ENCODE data around the gene SERPINI1.

Gene SERPINI1

GRCh38 chr3:167798443-167798842 lies 62.9 kb downstream of the SERPINI1 start:
- no peak for TF ChIP-seq CTCF (IDR thresholded peaks at IDR 0.05; ENCODE audit: low read depth, low read length, missing control alignments)
- in situ Hi-C loops (cut with HindIII; ENCODE audit: low sequenced_read_pairs), result no loop called here
- no peak overlapping the region for H3K4me3 ChIP-seq (ENCODE audit: low read depth, low read length)
- no peak for DNase-seq (ENCODE audit: low read depth)

GRCh38 chr3:167808910-167809309 lies 73.4 kb downstream of the SERPINI1 start:
- no peak for TF ChIP-seq CTCF (IDR thresholded peaks at IDR 0.05; ENCODE audit: low read depth, low read length, missing control alignments)
- DNase-seq (ENCODE audit: low read depth), result no peak
- in situ Hi-C loops (cut with HindIII; ENCODE audit: low sequenced_read_pairs), result no loop called here

GRCh38 chr3:167810236-167810635 lies 74.7 kb downstream of the SERPINI1 start:
- TF ChIP-seq CTCF (IDR thresholded peaks at IDR 0.05; ENCODE audit: low read depth, low read length, missing control alignments), result no peak
- H3K4me3 ChIP-seq (ENCODE audit: low read depth, low read length), result no peak overlapping the region
- in situ Hi-C loops (cut with HindIII; ENCODE audit: low sequenced_read_pairs), result no loop called here
- DNase-seq (ENCODE audit: low read depth), result no peak

More at GRCh38 chr3:167808910-167809309, 73.4 kb downstream of the SERPINI1 start:
- H3K4me3 ChIP-seq (ENCODE audit: low read depth, low read length), result no peak overlapping the region

- in situ Hi-C loops (cut with HindIII; ENCODE audit: low sequenced_read_pairs), result no loop called here
Measured at GRCh38 chr3:167811031-167811430, 75.5 kb downstream of the SERPINI1 start.

GRCh38 chr3:167813169-167814123 lies 77.9 kb downstream of the SERPINI1 start:
- in situ Hi-C loops (cut with HindIII; ENCODE audit: low sequenced_read_pairs), result no loop called here
- DNase-seq (ENCODE audit: low read depth), result no peak
- no peak for TF ChIP-seq CTCF (IDR thresholded peaks at IDR 0.05; ENCODE audit: low read depth, low read length, missing control alignments)
- H3K4me3 ChIP-seq (ENCODE audit: low read depth, low read length), result no peak overlapping the region

More at GRCh38 chr3:167811031-167811430, 75.5 kb downstream of the SERPINI1 start:
- DNase-seq (ENCODE audit: low read depth), result no peak
- no peak overlapping the region for H3K4me3 ChIP-seq (ENCODE audit: low read depth, low read length)
- no peak for TF ChIP-seq CTCF (IDR thresholded peaks at IDR 0.05; ENCODE audit: low read depth, low read length, missing control alignments)

GRCh38 chr3:167814441-167814951 lies 79.0 kb downstream of the SERPINI1 start:
- in situ Hi-C loops (cut with HindIII; ENCODE audit: low sequenced_read_pairs), result no loop called here
- DNase-seq (ENCODE audit: low read depth), result peak; percentile 84
- no peak for TF ChIP-seq CTCF (IDR thresholded peaks at IDR 0.05; ENCODE audit: low read depth, low read length, missing control alignments)
- H3K4me3 ChIP-seq (ENCODE audit: low read depth, low read length), result no peak overlapping the region
